ENCODE data around the gene DAAM1.

- TF ChIP-seq, protein P1, sequence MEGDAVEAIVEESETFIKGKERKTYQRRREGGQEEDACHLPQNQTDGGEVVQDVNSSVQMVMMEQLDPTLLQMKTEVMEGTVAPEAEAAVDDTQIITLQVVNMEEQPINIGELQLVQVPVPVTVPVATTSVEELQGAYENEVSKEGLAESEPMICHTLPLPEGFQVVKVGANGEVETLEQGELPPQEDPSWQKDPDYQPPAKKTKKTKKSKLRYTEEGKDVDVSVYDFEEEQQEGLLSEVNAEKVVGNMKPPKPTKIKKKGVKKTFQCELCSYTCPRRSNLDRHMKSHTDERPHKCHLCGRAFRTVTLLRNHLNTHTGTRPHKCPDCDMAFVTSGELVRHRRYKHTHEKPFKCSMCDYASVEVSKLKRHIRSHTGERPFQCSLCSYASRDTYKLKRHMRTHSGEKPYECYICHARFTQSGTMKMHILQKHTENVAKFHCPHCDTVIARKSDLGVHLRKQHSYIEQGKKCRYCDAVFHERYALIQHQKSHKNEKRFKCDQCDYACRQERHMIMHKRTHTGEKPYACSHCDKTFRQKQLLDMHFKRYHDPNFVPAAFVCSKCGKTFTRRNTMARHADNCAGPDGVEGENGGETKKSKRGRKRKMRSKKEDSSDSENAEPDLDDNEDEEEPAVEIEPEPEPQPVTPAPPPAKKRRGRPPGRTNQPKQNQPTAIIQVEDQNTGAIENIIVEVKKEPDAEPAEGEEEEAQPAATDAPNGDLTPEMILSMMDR (IDR thresholded peaks at IDR 0.05; ENCODE audit: borderline replicate concordance, extremely low read depth, low read length, poor library complexity, severe bottlenecking) = no peak
- no peak for TF ChIP-seq EZH2 (IDR thresholded peaks at IDR 0.05; ENCODE audit: borderline replicate concordance, low read depth, low read length, severe bottlenecking)
These were observed 172.7 kb downstream of the DAAM1 start for GRCh38 chr14:59360923-59361794.
